Esophagus squamous epithelium (tissue), 4 donors: ENCODE measurements around the gene SHPK.

Experiments
- POLR2A ChIP-seq, 4 donors: fragments of 450-650 bp; IDR thresholded peaks; one replicate each; pipeline ENCODE4 v1.6.1; 2017; ENCODE audit warnings: antibody characterized with exemption in 4 of 4, mild to moderate bottlenecking in 4 of 4, moderate library complexity in 3 of 4
- TF ChIP-seq, protein P1 (sequence below), 6 experiments: fragments of 450-650 bp in 4 of 6; fragments of 200-600 bp in 2 of 6; sonication (generic) in 2 of 6; IDR thresholded peaks; one replicate each; pipeline ENCODE4 v1.5.1; 2016 to 2019; ENCODE audit warnings: antibody characterized with exemption in 6 of 6, mild to moderate bottlenecking in 4 of 6, moderate library complexity in 4 of 6

DNA sequence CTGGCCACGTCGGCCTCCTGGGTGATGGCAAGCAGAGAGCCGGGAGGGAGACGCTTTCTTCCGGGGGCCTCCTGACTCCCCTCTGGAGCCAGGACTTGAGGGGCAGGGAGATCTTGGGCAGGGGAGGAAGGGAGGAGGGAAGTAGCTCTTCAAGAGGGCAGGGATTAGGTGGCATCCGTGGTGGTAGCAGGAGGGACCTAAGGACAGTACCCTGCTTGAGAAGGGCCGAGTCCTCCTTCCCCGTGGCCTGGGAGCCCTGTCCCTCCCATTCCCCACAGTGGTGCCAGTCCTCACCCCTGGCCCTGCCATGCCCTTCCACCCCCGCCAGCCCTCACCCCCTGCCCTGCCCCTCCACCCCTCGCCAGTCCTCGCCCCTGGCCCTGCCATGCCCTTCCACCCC lies 19.7 kb upstream of the SHPK start:
- TF ChIP-seq, protein P1, sequence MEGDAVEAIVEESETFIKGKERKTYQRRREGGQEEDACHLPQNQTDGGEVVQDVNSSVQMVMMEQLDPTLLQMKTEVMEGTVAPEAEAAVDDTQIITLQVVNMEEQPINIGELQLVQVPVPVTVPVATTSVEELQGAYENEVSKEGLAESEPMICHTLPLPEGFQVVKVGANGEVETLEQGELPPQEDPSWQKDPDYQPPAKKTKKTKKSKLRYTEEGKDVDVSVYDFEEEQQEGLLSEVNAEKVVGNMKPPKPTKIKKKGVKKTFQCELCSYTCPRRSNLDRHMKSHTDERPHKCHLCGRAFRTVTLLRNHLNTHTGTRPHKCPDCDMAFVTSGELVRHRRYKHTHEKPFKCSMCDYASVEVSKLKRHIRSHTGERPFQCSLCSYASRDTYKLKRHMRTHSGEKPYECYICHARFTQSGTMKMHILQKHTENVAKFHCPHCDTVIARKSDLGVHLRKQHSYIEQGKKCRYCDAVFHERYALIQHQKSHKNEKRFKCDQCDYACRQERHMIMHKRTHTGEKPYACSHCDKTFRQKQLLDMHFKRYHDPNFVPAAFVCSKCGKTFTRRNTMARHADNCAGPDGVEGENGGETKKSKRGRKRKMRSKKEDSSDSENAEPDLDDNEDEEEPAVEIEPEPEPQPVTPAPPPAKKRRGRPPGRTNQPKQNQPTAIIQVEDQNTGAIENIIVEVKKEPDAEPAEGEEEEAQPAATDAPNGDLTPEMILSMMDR (IDR thresholded peaks at IDR 0.05), result no peak
- no peak for TF ChIP-seq POLR2A (IDR thresholded peaks at IDR 0.05)
